Stomach (tissue), 9 donors: ENCODE measurements around the gene ARHGEF4. TPM values are rescaled to one million over a fixed set of nuclear protein-coding genes. Genes with fewer than 3 reads are reported as not detected.

Experiments
- DNase-seq, 2 donors: peaks; one replicate each; pipeline versions ENCODE4 v3.0.0 to v3.0.0-alpha.2; 2013 to 2019
- H3K27ac ChIP-seq, 5 donors: fragments of 200-600 bp in 4 of 5; sonication (generic) in 4 of 5; one replicate each; pipeline ENCODE4 v1.5.1; 2013 to 2019; ENCODE audit warnings: mild to moderate bottlenecking in 1 of 5, moderate library complexity in 1 of 5
- H3K27me3 ChIP-seq, 3 donors: fragments of 200-600 bp; sonication (generic); one replicate each; pipeline ENCODE4 v1.5.1; 2017 to 2019; ENCODE audit warnings: mixed run types in 1 of 3
- H3K36me3 ChIP-seq, 4 donors: fragments of 200-600 bp; sonication (generic); 1 replicate in 3 of 4; 2 replicates in 1 of 4; pipeline ENCODE4 v1.5.1; 2016 to 2019
- H3K4me1 ChIP-seq, 4 donors: fragments of 200-600 bp; sonication (generic); one replicate each; pipeline ENCODE4 v1.5.1; 2016 to 2019
- H3K4me3 ChIP-seq, 4 donors: fragments of 200-600 bp; sonication (generic) in 3 of 4; one replicate each; pipeline ENCODE4 v1.5.1; 2016 to 2019; ENCODE audit warnings: mild to moderate bottlenecking in 1 of 4
- H3K9me3 ChIP-seq, 4 donors: fragments of 200-600 bp; sonication (generic); one replicate each; pipeline ENCODE4 v1.5.1; 2016 to 2019
- EP300 ChIP-seq: sonication (generic); formaldehyde crosslinking; IDR thresholded peaks from one replicate; pipeline ENCODE4 v1.6.1; 2017; ENCODE audit warnings: antibody characterized with exemption
- POLR2A ChIP-seq, 4 donors: fragments of 450-650 bp; IDR thresholded peaks; one replicate each; pipeline ENCODE4 v1.6.1; 2016; ENCODE audit warnings: antibody characterized with exemption in 4 of 4, control low read depth in 2 of 4, mild to moderate bottlenecking in 1 of 4, moderate library complexity in 1 of 4
- POLR2AphosphoS5 ChIP-seq, 3 donors: sonication (generic); formaldehyde crosslinking; IDR thresholded peaks; one replicate each; pipeline ENCODE4 v1.6.1; 2016; ENCODE audit warnings: antibody characterized with exemption in 3 of 3
- WGBS, 5 donors: extraction: QIAGEN DNeasy Blood & Tissue Kit in 3 of 5; methylation state at CpG; one replicate each; pipeline versions ENCODE4 v1.1.5 to v1.1.7; 2013 to 2018; 5-methylcytosine and 5-hydroxymethylcytosine counted together
- intact Hi-C: fragments of 100-400 bp; cut with DNase I; formaldehyde crosslinking; loops from one replicate; pipeline ENCODE4 v1.15.1; 2023; ENCODE audit warnings: low total_unique reads
- polyA plus RNA-seq, 3 donors: library from polyadenylated mRNA; stranded (reverse); fragments of 200-250 nt; gene quantifications; one replicate each; pipeline ENCODE4 v1.2.3, GENCODE V29; 2013
- total RNA-seq, 5 donors: library from RNA; depleted of rRNA; stranded (reverse); fragments of >200 nt; gene quantifications; one replicate each; pipeline versions ENCODE4 v1.1.0 to v1.2.3, GENCODE V29; 2014 to 2016
- TF ChIP-seq, protein P1 (sequence below), 7 experiments: fragments of 450-650 bp in 4 of 7; fragments of 200-600 bp in 3 of 7; sonication (generic) in 3 of 7; IDR thresholded peaks; one replicate each; pipeline ENCODE4 v1.5.1; 2016 to 2019; ENCODE audit warnings: antibody characterized with exemption in 7 of 7, control low read depth in 2 of 7, mild to moderate bottlenecking in 1 of 7
- donor health status: healthy with polysubstance abuse.
- donor health status: Bipolar disorder and iron deficiency.
- donor health status: healthy.

ARHGEF4 gene
- total and polyA plus RNA-seq, 8 donors: 1.4 to 32.3 (median 11.2) TPM; not detected in 1

DNA sequence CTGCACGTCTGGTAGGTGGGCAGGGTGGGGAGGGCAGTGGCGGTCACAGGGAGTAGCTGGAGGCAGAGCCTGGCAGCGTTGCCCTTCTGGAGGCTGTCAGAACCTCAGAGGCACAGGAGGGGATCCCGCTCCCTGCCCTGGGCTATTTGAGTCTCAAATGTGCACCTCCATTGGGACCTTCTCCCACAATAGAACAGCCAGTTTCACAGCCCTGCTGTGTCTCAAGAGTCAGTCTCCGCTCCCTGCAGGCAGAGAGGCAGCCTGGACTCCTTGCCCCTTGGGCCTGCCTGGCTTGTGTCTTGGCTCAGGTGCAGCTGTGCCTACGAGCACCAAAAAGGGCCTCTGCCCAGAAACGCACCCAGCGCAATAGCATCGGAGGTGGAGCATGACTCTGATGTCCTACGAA is 199.1 kb downstream of the ARHGEF4 start:
- DNase-seq: peak in 1 of 2 donors; percentile 14
- H3K27ac ChIP-seq: peak overlapping the region in 1 of 5 donors; percentile 66
- H3K36me3 ChIP-seq: no peaks in the 10 kb centered on the region
- intact Hi-C loops: no loop called here
- no peaks in the 10 kb centered on the region for H3K9me3 ChIP-seq
- 55 to 67% (median 65%) methylated on average over 2 to 10 of the region's 10 CpGs for WGBS, 5 donors
- peak overlapping the region; percentile 42 to 54 (median 50) for H3K4me3 ChIP-seq
- peaks cover 19 to 35% (median 26%) of the 10 kb centered on the region in 4 donors for H3K4me1 ChIP-seq
- TF ChIP-seq, protein P1, sequence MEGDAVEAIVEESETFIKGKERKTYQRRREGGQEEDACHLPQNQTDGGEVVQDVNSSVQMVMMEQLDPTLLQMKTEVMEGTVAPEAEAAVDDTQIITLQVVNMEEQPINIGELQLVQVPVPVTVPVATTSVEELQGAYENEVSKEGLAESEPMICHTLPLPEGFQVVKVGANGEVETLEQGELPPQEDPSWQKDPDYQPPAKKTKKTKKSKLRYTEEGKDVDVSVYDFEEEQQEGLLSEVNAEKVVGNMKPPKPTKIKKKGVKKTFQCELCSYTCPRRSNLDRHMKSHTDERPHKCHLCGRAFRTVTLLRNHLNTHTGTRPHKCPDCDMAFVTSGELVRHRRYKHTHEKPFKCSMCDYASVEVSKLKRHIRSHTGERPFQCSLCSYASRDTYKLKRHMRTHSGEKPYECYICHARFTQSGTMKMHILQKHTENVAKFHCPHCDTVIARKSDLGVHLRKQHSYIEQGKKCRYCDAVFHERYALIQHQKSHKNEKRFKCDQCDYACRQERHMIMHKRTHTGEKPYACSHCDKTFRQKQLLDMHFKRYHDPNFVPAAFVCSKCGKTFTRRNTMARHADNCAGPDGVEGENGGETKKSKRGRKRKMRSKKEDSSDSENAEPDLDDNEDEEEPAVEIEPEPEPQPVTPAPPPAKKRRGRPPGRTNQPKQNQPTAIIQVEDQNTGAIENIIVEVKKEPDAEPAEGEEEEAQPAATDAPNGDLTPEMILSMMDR (IDR thresholded peaks at IDR 0.05): no peak
- TF ChIP-seq POLR2AphosphoS5 (IDR thresholded peaks at IDR 0.05) (no peak), EP300 (no peak), POLR2A (IDR thresholded peaks at IDR 0.05) (no peak)
- peaks cover 0 to 74% (median 19%) of the 10 kb centered on the region in 3 donors for H3K27me3 ChIP-seq

DNA sequence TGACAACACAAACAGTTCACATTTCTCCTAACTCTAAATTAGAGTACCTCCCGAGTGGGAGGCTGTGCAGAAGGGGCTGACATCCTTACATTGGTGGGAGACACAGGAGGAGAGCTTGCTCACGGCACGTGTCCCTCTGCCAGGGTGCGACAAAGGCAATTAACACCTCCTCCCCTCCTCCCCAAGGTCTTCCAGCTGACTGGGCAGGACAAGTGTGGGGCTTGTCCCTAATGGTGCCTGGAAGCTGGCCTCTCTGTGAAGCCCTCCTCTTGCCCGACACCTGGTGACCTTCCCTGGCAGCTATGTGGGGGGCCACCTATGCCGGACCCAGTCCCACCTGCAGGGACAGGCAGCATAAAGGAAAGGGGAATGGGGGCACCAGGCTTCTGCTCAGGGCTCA is 199.6 kb downstream of the ARHGEF4 start:
- DNase-seq: peak in 1 of 2 donors; percentile 6
- Histone ChIP-seq H3K27me3 (peaks cover 0 to 79% (median 19%) of the 10 kb centered on the region in 3 donors), H3K9me3 (no peaks in the 10 kb centered on the region), H3K4me1 (peaks cover 19 to 39% (median 28%) of the 10 kb centered on the region in 4 donors), H3K36me3 (peaks cover 0 to 2% (median 0%) of the 10 kb centered on the region in 4 donors), H3K4me3 (no peak overlapping the region), H3K27ac (peak overlapping the region in 1 of 5 donors; percentile 66)
- 51 to 65% (median 56%) methylated on average over 5 to 6 of the region's 6 CpGs for WGBS, 5 donors
- TF ChIP-seq POLR2AphosphoS5 (IDR thresholded peaks at IDR 0.05) (no peak), POLR2A (IDR thresholded peaks at IDR 0.05) (no peak), EP300 (no peak)
- TF ChIP-seq, protein P1 (IDR thresholded peaks at IDR 0.05): no peak
- intact Hi-C loops: no loop called here

DNA sequence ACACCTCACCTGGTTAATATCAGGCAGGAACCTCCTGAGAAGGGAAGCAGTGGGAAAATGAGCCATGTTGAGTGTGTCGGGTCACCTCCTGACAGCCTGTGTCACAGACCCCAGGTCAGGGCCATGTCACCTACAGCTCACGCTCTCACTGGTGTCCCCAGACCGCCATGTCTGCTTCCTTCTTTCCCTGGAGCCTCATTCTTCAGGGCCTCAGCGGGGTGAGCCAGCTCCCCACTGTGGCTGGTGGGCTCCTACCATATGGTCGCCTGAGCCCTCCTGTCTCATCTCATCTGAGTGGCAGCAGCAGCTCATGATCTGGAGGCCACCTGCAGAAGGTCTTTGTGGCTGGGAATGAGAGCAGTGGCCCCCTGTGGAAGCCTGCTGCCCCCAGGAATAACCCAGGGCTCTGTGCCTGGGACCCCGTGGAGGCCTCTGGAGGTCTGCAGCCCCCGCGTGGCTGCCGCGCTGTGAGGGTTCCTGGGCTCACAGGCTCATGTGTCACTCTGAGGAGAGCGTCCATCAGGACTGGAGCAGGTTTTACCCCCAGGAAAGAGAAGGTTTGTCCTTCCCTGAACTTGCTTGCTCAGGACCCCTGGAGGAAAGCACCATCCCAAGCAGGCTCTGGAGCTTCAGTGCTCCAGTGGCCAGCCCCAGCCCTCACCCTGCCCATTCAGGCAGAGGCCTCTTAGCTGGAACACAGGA is 200.1 kb downstream of the ARHGEF4 start:
- Histone ChIP-seq H3K27ac (peak overlapping the region in 1 of 5 donors; percentile 66), H3K36me3 (peaks cover 0 to 3% (median 0%) of the 10 kb centered on the region in 4 donors), H3K4me1 (peaks cover 19 to 40% (median 29%) of the 10 kb centered on the region in 4 donors), H3K9me3 (no peaks in the 10 kb centered on the region), H3K4me3 (no peak overlapping the region), H3K27me3 (peaks cover 0 to 81% (median 19%) of the 10 kb centered on the region in 3 donors)
- intact Hi-C loops: no loop called here
- DNase-seq: no peak
- TF ChIP-seq EP300: no peak
- TF ChIP-seq POLR2A (IDR thresholded peaks at IDR 0.05): no peak
- TF ChIP-seq, protein P1 (IDR thresholded peaks at IDR 0.05): no peak
- TF ChIP-seq POLR2AphosphoS5 (IDR thresholded peaks at IDR 0.05): no peak
- 85 to 92% (median 89%) methylated on average over 11 of the region's 11 CpGs for WGBS, 5 donors

DNA sequence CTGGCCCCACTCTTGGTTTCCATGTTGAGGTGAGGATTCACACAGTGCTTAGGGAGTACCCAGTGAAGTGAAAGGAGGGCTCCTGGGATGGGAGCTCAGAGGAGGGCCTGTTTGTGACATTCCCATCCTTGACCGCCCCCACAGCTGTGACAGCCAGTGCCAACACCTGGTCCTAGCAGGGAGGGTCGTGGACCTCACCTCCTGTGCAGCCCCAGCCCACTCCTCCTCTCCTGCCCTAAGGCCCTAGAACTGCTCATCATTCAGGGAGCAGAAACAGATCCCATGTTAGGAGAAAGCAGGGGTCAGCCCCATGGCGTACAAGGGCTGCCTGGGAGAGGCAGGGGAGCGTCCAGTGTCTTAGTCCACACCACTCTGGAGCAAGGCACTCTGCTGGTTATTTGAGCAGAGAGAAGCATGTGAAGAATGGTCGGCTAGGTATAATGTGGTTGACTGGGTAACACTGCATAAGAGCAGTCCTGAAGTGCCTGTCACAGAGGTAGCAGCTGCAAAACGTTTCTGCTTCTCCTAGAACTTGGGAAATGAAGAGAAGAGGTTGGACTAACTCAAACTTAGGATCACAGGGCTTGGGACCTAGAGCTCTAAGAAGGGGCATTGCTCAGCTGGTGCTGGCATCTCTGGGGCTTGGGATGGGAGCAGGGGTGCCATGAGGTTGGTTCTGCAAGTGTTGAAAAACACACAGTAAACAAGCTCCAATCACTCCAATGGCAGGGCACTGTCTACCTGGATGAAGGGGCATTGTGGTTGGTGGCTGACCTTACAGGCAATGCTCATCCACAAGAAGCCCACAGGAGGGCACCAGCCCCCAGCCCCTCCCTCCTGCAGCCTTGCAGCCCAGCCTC is 200.9 kb downstream of the ARHGEF4 start:
- H3K4me3 ChIP-seq: no peak overlapping the region
- peaks cover 0 to 81% (median 19%) of the 10 kb centered on the region in 3 donors for H3K27me3 ChIP-seq
- peaks cover 19 to 40% (median 29%) of the 10 kb centered on the region in 4 donors for H3K4me1 ChIP-seq
- H3K27ac ChIP-seq: no peak overlapping the region
- peaks cover 0 to 3% (median 0%) of the 10 kb centered on the region in 4 donors for H3K36me3 ChIP-seq
- DNase-seq: no peak
- WGBS, 5 donors: 41 to 64% (median 55%) methylated on average over 5 to 6 of the region's 6 CpGs
- H3K9me3 ChIP-seq: no peaks in the 10 kb centered on the region
- intact Hi-C loops: no loop called here
- TF ChIP-seq, protein P1 (IDR thresholded peaks at IDR 0.05): no peak
- TF ChIP-seq POLR2AphosphoS5 (IDR thresholded peaks at IDR 0.05): no peak
- TF ChIP-seq EP300: no peak
- no peak for TF ChIP-seq POLR2A (IDR thresholded peaks at IDR 0.05)
